Measurements from ENCODE around the gene CLDN24. TPM values are rescaled to one million over a fixed set of nuclear protein-coding genes. Genes with fewer than 3 reads are reported as not detected.

CLDN24 gene
- total and polyA plus RNA-seq, 2 donors: not detected

- no peaks in the 10 kb centered on the region for H3K36me3 ChIP-seq (ENCODE audit: control insufficient read depth in 2 of 2, insufficient read depth in 2 of 2, low read length in 1 of 2)
- no peak overlapping the region for H3K4me3 ChIP-seq (ENCODE audit: low read length in 2 of 2)
- WGBS: 97% methylated on average over 11 of the region's 11 CpGs
- H3K27ac ChIP-seq (ENCODE audit: low read depth in 1 of 2, low read length in 1 of 2): no peak overlapping the region
- no peaks in the 10 kb centered on the region for H3K27me3 ChIP-seq (ENCODE audit: control insufficient read depth in 2 of 2, insufficient read depth in 1 of 2, low read length in 1 of 2)
- no peaks in the 10 kb centered on the region for H3K9me3 ChIP-seq (ENCODE audit: control insufficient read depth in 2 of 2, insufficient read depth in 1 of 2, low read length in 1 of 2)
- H3K4me1 ChIP-seq (ENCODE audit: control insufficient read depth in 2 of 2, insufficient read depth in 2 of 2, low read length in 2 of 2): no peaks in the 10 kb centered on the region
- DNase-seq (ENCODE audit: low read depth in 6 of 9, low spot score in 9 of 9): no peak
Measured at GRCh38 chr4:183286590-183287308, 35.5 kb downstream of the CLDN24 start.

GRCh38 chr4:183285886-183286285 lies 36.3 kb downstream of the CLDN24 start:
- H3K36me3 ChIP-seq (ENCODE audit: control insufficient read depth in 2 of 2, insufficient read depth in 2 of 2, low read length in 1 of 2): no peaks in the 10 kb centered on the region
- no peaks in the 10 kb centered on the region for H3K4me1 ChIP-seq (ENCODE audit: control insufficient read depth in 2 of 2, insufficient read depth in 2 of 2, low read length in 2 of 2)
- no peaks in the 10 kb centered on the region for H3K9me3 ChIP-seq (ENCODE audit: control insufficient read depth in 2 of 2, insufficient read depth in 1 of 2, low read length in 1 of 2)
- DNase-seq (ENCODE audit: low read depth in 6 of 9, low spot score in 9 of 9): no peak
- no peaks in the 10 kb centered on the region for H3K27me3 ChIP-seq (ENCODE audit: control insufficient read depth in 2 of 2, insufficient read depth in 1 of 2, low read length in 1 of 2)
- H3K4me3 ChIP-seq (ENCODE audit: low read length in 2 of 2): no peak overlapping the region
- WGBS: 96% methylated on average over 7 of the region's 7 CpGs
- H3K27ac ChIP-seq (ENCODE audit: low read depth in 1 of 2, low read length in 1 of 2): no peak overlapping the region

- WGBS: 94% methylated on average over 4 of the region's 4 CpGs
- no peak for DNase-seq (ENCODE audit: low read depth in 6 of 9, low spot score in 9 of 9)
- H3K4me1 ChIP-seq (ENCODE audit: control insufficient read depth in 2 of 2, insufficient read depth in 2 of 2, low read length in 2 of 2): no peaks in the 10 kb centered on the region
- H3K9me3 ChIP-seq (ENCODE audit: control insufficient read depth in 2 of 2, insufficient read depth in 1 of 2, low read length in 1 of 2): no peaks in the 10 kb centered on the region
- no peaks in the 10 kb centered on the region for H3K27me3 ChIP-seq (ENCODE audit: control insufficient read depth in 2 of 2, insufficient read depth in 1 of 2, low read length in 1 of 2)
- H3K27ac ChIP-seq (ENCODE audit: low read depth in 1 of 2, low read length in 1 of 2): no peak overlapping the region
- H3K4me3 ChIP-seq (ENCODE audit: low read length in 2 of 2): no peak overlapping the region
- no peaks in the 10 kb centered on the region for H3K36me3 ChIP-seq (ENCODE audit: control insufficient read depth in 2 of 2, insufficient read depth in 2 of 2, low read length in 1 of 2)
Measured at GRCh38 chr4:183284965-183285364, 37.3 kb downstream of the CLDN24 start.

DNA sequence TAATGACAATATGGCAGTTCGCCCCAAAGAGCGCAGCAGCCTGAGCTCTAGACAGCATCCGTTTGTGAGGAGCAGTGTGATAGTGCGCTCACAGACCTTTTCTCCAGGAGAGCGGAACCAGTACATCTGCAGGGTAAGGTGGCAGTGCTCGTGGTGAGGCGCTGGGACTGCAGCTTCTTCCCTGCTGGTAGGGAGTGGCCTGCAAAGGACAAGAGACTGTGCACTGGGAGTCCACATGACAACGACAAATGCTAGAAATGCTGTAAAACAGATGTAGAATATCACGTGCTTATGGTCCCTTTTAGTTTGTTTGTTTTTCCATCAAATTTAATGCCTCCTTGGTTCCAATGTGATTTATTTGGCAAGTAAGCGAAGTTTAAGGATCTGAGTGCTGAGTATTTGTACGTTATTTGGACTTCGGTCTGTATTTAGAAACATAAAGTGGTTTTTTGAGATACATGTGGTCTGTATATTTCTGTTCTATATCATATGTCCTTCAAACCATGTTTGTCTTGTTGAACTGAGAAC lies 37.9 kb downstream of the CLDN24 start:
- 95% methylated on average over 12 of the region's 12 CpGs for WGBS
- no peak for DNase-seq (ENCODE audit: low read depth in 6 of 9, low spot score in 9 of 9)
- no peaks in the 10 kb centered on the region for H3K36me3 ChIP-seq (ENCODE audit: control insufficient read depth in 2 of 2, insufficient read depth in 2 of 2, low read length in 1 of 2)

GRCh38 chr4:183276106-183276505 lies 46.1 kb downstream of the CLDN24 start:
- no peaks in the 10 kb centered on the region for H3K27me3 ChIP-seq (ENCODE audit: control insufficient read depth in 2 of 2, insufficient read depth in 1 of 2, low read length in 1 of 2)
- H3K27ac ChIP-seq (ENCODE audit: low read depth in 1 of 2, low read length in 1 of 2): no peak overlapping the region
- no peaks in the 10 kb centered on the region for H3K36me3 ChIP-seq (ENCODE audit: control insufficient read depth in 2 of 2, insufficient read depth in 2 of 2, low read length in 1 of 2)
- 85% methylated on average over 1 of the region's 1 CpG for WGBS
- no peaks in the 10 kb centered on the region for H3K4me1 ChIP-seq (ENCODE audit: control insufficient read depth in 2 of 2, insufficient read depth in 2 of 2, low read length in 2 of 2)
- H3K4me3 ChIP-seq (ENCODE audit: low read length in 2 of 2): no peak overlapping the region
- DNase-seq (ENCODE audit: low read depth in 6 of 9, low spot score in 9 of 9): no peak
- H3K9me3 ChIP-seq (ENCODE audit: control insufficient read depth in 2 of 2, insufficient read depth in 1 of 2, low read length in 1 of 2): no peaks in the 10 kb centered on the region

More for the DNA sequence above, 37.9 kb downstream of the CLDN24 start:
- no peaks in the 10 kb centered on the region for H3K9me3 ChIP-seq (ENCODE audit: control insufficient read depth in 2 of 2, insufficient read depth in 1 of 2, low read length in 1 of 2)
- H3K27me3 ChIP-seq (ENCODE audit: control insufficient read depth in 2 of 2, insufficient read depth in 1 of 2, low read length in 1 of 2): no peaks in the 10 kb centered on the region
- no peak overlapping the region for H3K27ac ChIP-seq (ENCODE audit: low read depth in 1 of 2, low read length in 1 of 2)
- H3K4me1 ChIP-seq (ENCODE audit: control insufficient read depth in 2 of 2, insufficient read depth in 2 of 2, low read length in 2 of 2): no peaks in the 10 kb centered on the region
- no peak overlapping the region for H3K4me3 ChIP-seq (ENCODE audit: low read length in 2 of 2)

DNA sequence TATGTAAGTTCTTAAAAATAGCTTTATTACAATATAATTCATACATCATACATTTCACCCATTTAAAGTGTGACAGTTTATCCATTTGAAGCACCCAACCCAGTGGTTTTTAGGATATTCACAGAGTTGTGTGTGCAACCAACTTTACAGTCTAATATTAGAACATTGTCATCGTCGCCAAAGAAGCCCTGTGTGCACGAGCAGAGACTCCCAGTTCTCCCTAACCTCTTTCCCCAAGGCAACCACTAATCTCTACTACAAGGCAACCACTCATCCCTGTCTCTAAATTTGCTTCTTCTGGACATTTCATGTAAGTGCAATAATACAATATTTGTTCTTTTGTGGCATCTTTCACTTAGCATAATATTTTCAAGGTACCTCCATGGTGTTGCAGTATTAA lies 49.8 kb downstream of the CLDN24 start:
- Histone ChIP-seq H3K9me3 (ENCODE audit: control insufficient read depth in 2 of 2, insufficient read depth in 1 of 2, low read length in 1 of 2) (no peaks in the 10 kb centered on the region), H3K27ac (ENCODE audit: low read depth in 1 of 2, low read length in 1 of 2) (no peak overlapping the region), H3K36me3 (ENCODE audit: control insufficient read depth in 2 of 2, insufficient read depth in 2 of 2, low read length in 1 of 2) (no peaks in the 10 kb centered on the region), H3K4me1 (ENCODE audit: control insufficient read depth in 2 of 2, insufficient read depth in 2 of 2, low read length in 2 of 2) (no peaks in the 10 kb centered on the region), H3K27me3 (ENCODE audit: control insufficient read depth in 2 of 2, insufficient read depth in 1 of 2, low read length in 1 of 2) (no peaks in the 10 kb centered on the region), H3K4me3 (ENCODE audit: low read length in 2 of 2) (no peak overlapping the region)
- WGBS: 96% methylated on average over 3 of the region's 3 CpGs
- no peak for DNase-seq (ENCODE audit: low read depth in 6 of 9, low spot score in 9 of 9)

Other genes starting within 250 kb of the CLDN24 start
- gene WWC2, start 223.2 kb downstream of the CLDN24 start, total RNA-seq: 1.5 TPM
- gene WWC2, start 223.2 kb downstream of the CLDN24 start, polyA plus RNA-seq: 2.5 TPM
- not detected for gene CLDN22, start 2.1 kb downstream of the CLDN24 start, total RNA-seq
- gene CLDN22, start 2.1 kb downstream of the CLDN24 start, polyA plus RNA-seq: 0.09 TPM
- gene CDKN2AIP, start 122.2 kb upstream of the CLDN24 start, total RNA-seq: 29.1 TPM
- 33.2 TPM for gene CDKN2AIP, start 122.2 kb upstream of the CLDN24 start, polyA plus RNA-seq
- gene ING2, start 182.6 kb upstream of the CLDN24 start, total RNA-seq: 14.9 TPM
- 26.6 TPM for gene ING2, start 182.6 kb upstream of the CLDN24 start, polyA plus RNA-seq

All from thymus (tissue), 11 donors.